GM23338 (cell line): ENCODE data around the gene DUSP10. TPM values are rescaled to one million over a fixed set of nuclear protein-coding genes. Genes with fewer than 3 reads are reported as not detected.

Experiments used
- ATAC-seq: fragments of 200-7000 bp; cut with Tn5 transposase; 3 replicates; pipeline ENCODE4 v1.9.1; 2020
- DNase-seq: peaks from one replicate; pipeline ENCODE4 v3.0.0-alpha.2; 2015; ENCODE audit warnings: low spot score
- H2AFZ ChIP-seq: fragments of 200-600 bp; sonication (generic); 2 replicates; pipeline ENCODE4 v1.8.0; 2016; ENCODE audit warnings: antibody characterized with exemption, mild to moderate bottlenecking, moderate library complexity
- H3F3A ChIP-seq: fragments of 200-600 bp; sonication (generic); replicated peaks from 2 replicates; pipeline ENCODE4 v1.8.0; 2017; ENCODE audit warnings: antibody characterized with exemption, mixed run types, low read depth
- H3K27ac ChIP-seq: fragments of 200-600 bp; sonication (generic); 2 replicates; pipeline ENCODE4 v1.6.1; 2016; ENCODE audit warnings: low read depth
- H3K27me3 ChIP-seq: fragments of 200-600 bp; sonication (generic); 2 replicates; pipeline ENCODE4 v1.8.0; 2016; ENCODE audit warnings: mild to moderate bottlenecking, mixed run types, moderate library complexity; ENCODE audit not compliant: insufficient read depth
- H3K36me3 ChIP-seq: fragments of 200-600 bp; sonication (generic); 2 replicates; pipeline ENCODE4 v1.8.0; 2016; ENCODE audit warnings: mild to moderate bottlenecking; ENCODE audit not compliant: insufficient read depth
- H3K4me1 ChIP-seq: fragments of 200-600 bp; sonication (generic); 2 replicates; pipeline ENCODE4 v1.8.0; 2016; ENCODE audit warnings: mild to moderate bottlenecking, moderate library complexity; ENCODE audit not compliant: insufficient read depth
- H3K4me2 ChIP-seq: fragments of 200-600 bp; sonication (generic); 2 replicates; pipeline ENCODE4 v1.7.1; 2017; ENCODE audit warnings: mixed run types
- H3K4me3 ChIP-seq: fragments of 200-600 bp; sonication (generic); 2 replicates; pipeline ENCODE4 v1.6.1; 2016; ENCODE audit warnings: mixed run types
- H3K79me2 ChIP-seq: fragments of 200-600 bp; sonication (generic); replicated peaks from 2 replicates; pipeline ENCODE4 v1.8.0; 2017; ENCODE audit warnings: mild to moderate bottlenecking; ENCODE audit not compliant: insufficient read depth
- H3K9me2 ChIP-seq: fragments of 200-600 bp; sonication (generic); 2 replicates; pipeline ENCODE4 v1.8.0; 2017; ENCODE audit not compliant: insufficient read depth
- H4K20me1 ChIP-seq: fragments of 200-600 bp; sonication (generic); replicated peaks from 2 replicates; pipeline ENCODE4 v1.8.0; 2017; ENCODE audit warnings: mild to moderate bottlenecking; ENCODE audit not compliant: insufficient read depth
- H3K27ac Mint-ChIP-seq: 2 replicates; pipeline ENCODE4 v1.8.0; 2020; ENCODE audit warnings: inconsistent platforms, mild to moderate bottlenecking, moderate library complexity, mixed read lengths
- H3K27me3 Mint-ChIP-seq: 3 replicates; pipeline ENCODE4 v1.8.0; 2022; ENCODE audit warnings: low read depth, mild to moderate bottlenecking, moderate library complexity, mixed read lengths, inconsistent platforms; ENCODE audit not compliant: insufficient read depth, poor library complexity
- H3K36me3 Mint-ChIP-seq: 3 replicates; pipeline ENCODE4 v1.8.0; 2021; ENCODE audit warnings: low read depth, mild to moderate bottlenecking, inconsistent platforms, moderate library complexity, mixed read lengths
- H3K4me1 Mint-ChIP-seq: 3 replicates; pipeline ENCODE4 v1.8.0; 2020; ENCODE audit warnings: mild to moderate bottlenecking, inconsistent platforms, mixed read lengths
- H3K4me3 Mint-ChIP-seq: 3 replicates; pipeline ENCODE4 v1.8.0; 2021; ENCODE audit warnings: moderate library complexity, mild to moderate bottlenecking, inconsistent platforms, mixed read lengths
- H3K9me3 Mint-ChIP-seq: 3 replicates; pipeline ENCODE4 v1.8.0; 2020; ENCODE audit warnings: moderate library complexity, mild to moderate bottlenecking, inconsistent platforms, mixed read lengths
- CREB1 ChIP-seq: fragments of 250-450 bp; sonication (Bioruptor Pico); IDR thresholded peaks from 2 replicates; pipeline ENCODE4 v1.5.0; 2020; ENCODE audit warnings: low read depth, mild to moderate bottlenecking, moderate library complexity
- CTCF ChIP-seq, 2 experiments: fragments of 200-600 bp in 1 of 2; sonication (generic) in 1 of 2; conservative IDR thresholded peaks; 2 replicates each; pipeline versions ENCODE4 v1.5.1 to v1.6.1; 2016 to 2017; ENCODE audit warnings: antibody characterized with exemption in 2 of 2, low read depth in 2 of 2, mild to moderate bottlenecking in 2 of 2, moderate library complexity in 1 of 2
- EZH2 ChIP-seq: fragments of 200-600 bp; sonication (generic); IDR thresholded peaks from one replicate; pipeline ENCODE4 v1.8.0; 2017; ENCODE audit warnings: antibody characterized with exemption, mild to moderate bottlenecking, low read depth; ENCODE audit not compliant: unreplicated experiment
- EZH2phosphoT487 ChIP-seq: fragments of 200-600 bp; sonication (generic); IDR thresholded peaks from one replicate; pipeline ENCODE4 v1.8.1; 2018; ENCODE audit warnings: antibody characterized with exemption; ENCODE audit not compliant: unreplicated experiment
- JUNB ChIP-seq: IDR thresholded peaks from one replicate; pipeline ENCODE4 v1.6.1; 2016; ENCODE audit warnings: antibody characterized with exemption; ENCODE audit not compliant: unreplicated experiment
- NANOG ChIP-seq: IDR thresholded peaks from 2 replicates; pipeline ENCODE4 v1.6.1; 2016; ENCODE audit warnings: antibody characterized with exemption, borderline replicate concordance
- POLR2AphosphoS5 ChIP-seq: IDR thresholded peaks from 2 replicates; pipeline ENCODE4 v1.6.1; 2016; ENCODE audit warnings: antibody characterized with exemption, low read depth
- STAT1 ChIP-seq: IDR thresholded peaks from one replicate; pipeline ENCODE4 v1.6.1; 2016; ENCODE audit warnings: antibody characterized with exemption; ENCODE audit not compliant: unreplicated experiment
- ZNF114 ChIP-seq: fragments of 250-450 bp; sonication (Bioruptor Pico); IDR thresholded peaks from 2 replicates; pipeline ENCODE4 v1.5.0; 2020; ENCODE audit warnings: mild to moderate bottlenecking, moderate library complexity
- ZNF331 ChIP-seq: fragments of 250-450 bp; sonication (Bioruptor Pico); IDR thresholded peaks from 2 replicates; pipeline ENCODE4 v1.5.0; 2020; ENCODE audit warnings: low read depth, mild to moderate bottlenecking, moderate library complexity
- polyA plus RNA-seq: library from polyadenylated mRNA; unstranded; fragments of >200 nt; fragmentation: Nextera tagmentation; extraction: Ambion mirVana; gene quantifications from 2 replicates; pipeline ENCODE4 v1.2.1, GENCODE V29; 2016
- total RNA-seq: library from RNA; depleted of rRNA; stranded (reverse); fragments of >200 nt; shearing (Covaris generic); gene quantifications from 2 replicates; pipeline ENCODE4 v1.2.3, GENCODE V29; 2014
- TF ChIP-seq, protein P1 (sequence below): IDR thresholded peaks from one replicate; pipeline ENCODE4 v1.6.1; 2018; ENCODE audit warnings: antibody characterized with exemption; ENCODE audit not compliant: unreplicated experiment
- TF ChIP-seq, protein P2 (sequence below): IDR thresholded peaks from 2 replicates; pipeline ENCODE4 v1.6.1; 2016; ENCODE audit warnings: antibody characterized with exemption
- TF ChIP-seq, protein P3 (sequence below): fragments of 250-450 bp; sonication (Bioruptor Pico); IDR thresholded peaks from 2 replicates; pipeline ENCODE4 v1.5.0; 2020; ENCODE audit warnings: mild to moderate bottlenecking, moderate library complexity

Gene DUSP10
- total and polyA plus RNA-seq, 2 experiments from 2014 or later, result 1.5 to 1.6 TPM

DNA sequence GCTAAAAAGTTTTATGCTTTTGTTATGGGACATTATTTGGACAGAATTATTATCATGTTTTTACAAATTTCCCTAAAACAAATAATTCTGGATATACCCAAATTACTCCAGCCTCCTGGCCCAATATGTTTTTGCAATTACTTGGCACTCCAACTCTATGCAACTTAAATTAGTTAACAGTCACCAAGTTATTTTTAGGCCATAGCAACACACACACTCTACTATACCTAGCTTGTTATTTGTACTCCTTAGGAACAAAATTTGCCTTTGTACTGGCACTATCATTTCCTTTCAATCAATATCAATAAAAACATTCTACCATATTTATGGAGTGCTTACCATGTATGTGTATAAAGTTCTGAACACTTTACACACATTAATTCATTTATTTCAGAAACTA lies 7.7 kb downstream of the DUSP10 start:
- Mint-ChIP-seq H3K27ac (no peak overlapping the region), H3K36me3 (no peaks in the 10 kb centered on the region), H3K9me3 (no peaks in the 10 kb centered on the region), H3K27me3 (peaks cover 5% of the 10 kb centered on the region), H3K4me1 (no peaks in the 10 kb centered on the region), H3K4me3 (no peak overlapping the region)
- H3K4me1 ChIP-seq, result 0 out of 2 replicates have a peak, but pooled peaks cover 4% of the 10 kb centered on the region
- no peaks in the 10 kb centered on the region for H3K36me3 ChIP-seq
- peaks cover 1% of the 10 kb centered on the region; the same call in 1 of the 2 replicates for H3K27me3 ChIP-seq
- no peaks in the 10 kb centered on the region for H3K79me2 ChIP-seq
- no peak for ATAC-seq
- H3F3A ChIP-seq, result no peaks in the 10 kb centered on the region
- H2AFZ ChIP-seq, result no peak overlapping the region
- H3K9me2 ChIP-seq, result peaks cover 5% of the 10 kb centered on the region; the same call in 1 of the 2 replicates
- no peak overlapping the region for H3K4me3 ChIP-seq
- no peaks in the 10 kb centered on the region; the same call in 1 of the 2 replicates for H4K20me1 ChIP-seq
- no peak for DNase-seq
- TF ChIP-seq CTCF (conservative IDR thresholded peaks at IDR 0.05; ENCODE audit: low read depth in 2 of 2) (no peak), ZNF114 (CRISPR knock-in tag) (no peak), JUNB (no peak), NANOG (no peak), ZNF331 (CRISPR knock-in tag) (no peak), EZH2 (no peak), POLR2AphosphoS5 (no peak), EZH2phosphoT487 (no peak), STAT1 (no peak), CREB1 (no peak)
- TF ChIP-seq, protein P1, sequence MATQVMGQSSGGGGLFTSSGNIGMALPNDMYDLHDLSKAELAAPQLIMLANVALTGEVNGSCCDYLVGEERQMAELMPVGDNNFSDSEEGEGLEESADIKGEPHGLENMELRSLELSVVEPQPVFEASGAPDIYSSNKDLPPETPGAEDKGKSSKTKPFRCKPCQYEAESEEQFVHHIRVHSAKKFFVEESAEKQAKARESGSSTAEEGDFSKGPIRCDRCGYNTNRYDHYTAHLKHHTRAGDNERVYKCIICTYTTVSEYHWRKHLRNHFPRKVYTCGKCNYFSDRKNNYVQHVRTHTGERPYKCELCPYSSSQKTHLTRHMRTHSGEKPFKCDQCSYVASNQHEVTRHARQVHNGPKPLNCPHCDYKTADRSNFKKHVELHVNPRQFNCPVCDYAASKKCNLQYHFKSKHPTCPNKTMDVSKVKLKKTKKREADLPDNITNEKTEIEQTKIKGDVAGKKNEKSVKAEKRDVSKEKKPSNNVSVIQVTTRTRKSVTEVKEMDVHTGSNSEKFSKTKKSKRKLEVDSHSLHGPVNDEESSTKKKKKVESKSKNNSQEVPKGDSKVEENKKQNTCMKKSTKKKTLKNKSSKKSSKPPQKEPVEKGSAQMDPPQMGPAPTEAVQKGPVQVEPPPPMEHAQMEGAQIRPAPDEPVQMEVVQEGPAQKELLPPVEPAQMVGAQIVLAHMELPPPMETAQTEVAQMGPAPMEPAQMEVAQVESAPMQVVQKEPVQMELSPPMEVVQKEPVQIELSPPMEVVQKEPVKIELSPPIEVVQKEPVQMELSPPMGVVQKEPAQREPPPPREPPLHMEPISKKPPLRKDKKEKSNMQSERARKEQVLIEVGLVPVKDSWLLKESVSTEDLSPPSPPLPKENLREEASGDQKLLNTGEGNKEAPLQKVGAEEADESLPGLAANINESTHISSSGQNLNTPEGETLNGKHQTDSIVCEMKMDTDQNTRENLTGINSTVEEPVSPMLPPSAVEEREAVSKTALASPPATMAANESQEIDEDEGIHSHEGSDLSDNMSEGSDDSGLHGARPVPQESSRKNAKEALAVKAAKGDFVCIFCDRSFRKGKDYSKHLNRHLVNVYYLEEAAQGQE, result no peak
- TF ChIP-seq, protein P2, sequence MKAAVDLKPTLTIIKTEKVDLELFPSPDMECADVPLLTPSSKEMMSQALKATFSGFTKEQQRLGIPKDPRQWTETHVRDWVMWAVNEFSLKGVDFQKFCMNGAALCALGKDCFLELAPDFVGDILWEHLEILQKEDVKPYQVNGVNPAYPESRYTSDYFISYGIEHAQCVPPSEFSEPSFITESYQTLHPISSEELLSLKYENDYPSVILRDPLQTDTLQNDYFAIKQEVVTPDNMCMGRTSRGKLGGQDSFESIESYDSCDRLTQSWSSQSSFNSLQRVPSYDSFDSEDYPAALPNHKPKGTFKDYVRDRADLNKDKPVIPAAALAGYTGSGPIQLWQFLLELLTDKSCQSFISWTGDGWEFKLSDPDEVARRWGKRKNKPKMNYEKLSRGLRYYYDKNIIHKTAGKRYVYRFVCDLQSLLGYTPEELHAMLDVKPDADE, result no peak
- TF ChIP-seq, protein P3, sequence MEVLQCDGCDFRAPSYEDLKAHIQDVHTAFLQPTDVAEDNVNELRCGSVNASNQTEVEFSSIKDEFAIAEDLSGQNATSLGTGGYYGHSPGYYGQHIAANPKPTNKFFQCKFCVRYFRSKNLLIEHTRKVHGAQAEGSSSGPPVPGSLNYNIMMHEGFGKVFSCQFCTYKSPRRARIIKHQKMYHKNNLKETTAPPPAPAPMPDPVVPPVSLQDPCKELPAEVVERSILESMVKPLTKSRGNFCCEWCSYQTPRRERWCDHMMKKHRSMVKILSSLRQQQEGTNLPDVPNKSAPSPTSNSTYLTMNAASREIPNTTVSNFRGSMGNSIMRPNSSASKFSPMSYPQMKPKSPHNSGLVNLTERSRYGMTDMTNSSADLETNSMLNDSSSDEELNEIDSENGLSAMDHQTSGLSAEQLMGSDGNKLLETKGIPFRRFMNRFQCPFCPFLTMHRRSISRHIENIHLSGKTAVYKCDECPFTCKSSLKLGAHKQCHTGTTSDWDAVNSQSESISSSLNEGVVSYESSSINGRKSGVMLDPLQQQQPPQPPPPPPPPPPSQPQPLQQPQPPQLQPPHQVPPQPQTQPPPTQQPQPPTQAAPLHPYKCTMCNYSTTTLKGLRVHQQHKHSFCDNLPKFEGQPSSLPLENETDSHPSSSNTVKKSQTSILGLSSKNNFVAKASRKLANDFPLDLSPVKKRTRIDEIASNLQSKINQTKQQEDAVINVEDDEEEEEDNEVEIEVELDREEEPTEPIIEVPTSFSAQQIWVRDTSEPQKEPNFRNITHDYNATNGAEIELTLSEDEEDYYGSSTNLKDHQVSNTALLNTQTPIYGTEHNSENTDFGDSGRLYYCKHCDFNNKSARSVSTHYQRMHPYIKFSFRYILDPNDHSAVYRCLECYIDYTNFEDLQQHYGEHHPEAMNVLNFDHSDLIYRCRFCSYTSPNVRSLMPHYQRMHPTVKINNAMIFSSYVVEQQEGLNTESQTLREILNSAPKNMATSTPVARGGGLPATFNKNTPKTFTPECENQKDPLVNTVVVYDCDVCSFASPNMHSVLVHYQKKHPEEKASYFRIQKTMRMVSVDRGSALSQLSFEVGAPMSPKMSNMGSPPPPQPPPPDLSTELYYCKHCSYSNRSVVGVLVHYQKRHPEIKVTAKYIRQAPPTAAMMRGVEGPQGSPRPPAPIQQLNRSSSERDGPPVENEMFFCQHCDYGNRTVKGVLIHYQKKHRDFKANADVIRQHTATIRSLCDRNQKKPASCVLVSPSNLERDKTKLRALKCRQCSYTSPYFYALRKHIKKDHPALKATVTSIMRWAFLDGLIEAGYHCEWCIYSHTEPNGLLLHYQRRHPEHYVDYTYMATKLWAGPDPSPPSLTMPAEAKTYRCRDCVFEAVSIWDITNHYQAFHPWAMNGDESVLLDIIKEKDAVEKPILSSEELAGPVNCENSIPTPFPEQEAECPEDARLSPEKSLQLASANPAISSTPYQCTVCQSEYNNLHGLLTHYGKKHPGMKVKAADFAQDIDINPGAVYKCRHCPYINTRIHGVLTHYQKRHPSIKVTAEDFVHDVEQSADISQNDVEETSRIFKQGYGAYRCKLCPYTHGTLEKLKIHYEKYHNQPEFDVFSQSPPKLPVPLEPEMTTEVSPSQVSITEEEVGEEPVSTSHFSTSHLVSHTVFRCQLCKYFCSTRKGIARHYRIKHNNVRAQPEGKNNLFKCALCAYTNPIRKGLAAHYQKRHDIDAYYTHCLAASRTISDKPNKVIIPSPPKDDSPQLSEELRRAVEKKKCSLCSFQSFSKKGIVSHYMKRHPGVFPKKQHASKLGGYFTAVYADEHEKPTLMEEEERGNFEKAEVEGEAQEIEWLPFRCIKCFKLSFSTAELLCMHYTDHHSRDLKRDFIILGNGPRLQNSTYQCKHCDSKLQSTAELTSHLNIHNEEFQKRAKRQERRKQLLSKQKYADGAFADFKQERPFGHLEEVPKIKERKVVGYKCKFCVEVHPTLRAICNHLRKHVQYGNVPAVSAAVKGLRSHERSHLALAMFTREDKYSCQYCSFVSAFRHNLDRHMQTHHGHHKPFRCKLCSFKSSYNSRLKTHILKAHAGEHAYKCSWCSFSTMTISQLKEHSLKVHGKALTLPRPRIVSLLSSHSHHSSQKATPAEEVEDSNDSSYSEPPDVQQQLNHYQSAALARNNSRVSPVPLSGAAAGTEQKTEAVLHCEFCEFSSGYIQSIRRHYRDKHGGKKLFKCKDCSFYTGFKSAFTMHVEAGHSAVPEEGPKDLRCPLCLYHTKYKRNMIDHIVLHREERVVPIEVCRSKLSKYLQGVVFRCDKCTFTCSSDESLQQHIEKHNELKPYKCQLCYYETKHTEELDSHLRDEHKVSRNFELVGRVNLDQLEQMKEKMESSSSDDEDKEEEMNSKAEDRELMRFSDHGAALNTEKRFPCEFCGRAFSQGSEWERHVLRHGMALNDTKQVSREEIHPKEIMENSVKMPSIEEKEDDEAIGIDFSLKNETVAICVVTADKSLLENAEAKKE (CRISPR knock-in tag), result no peak
- H3K27ac ChIP-seq, result no peak overlapping the region
- H3K4me2 ChIP-seq, result no peak overlapping the region
